HEK293 (cell line): ENCODE data around the gene THAP11.

ENCODE experiments used
- CTCF ChIA-PET: fragments of 350-600 bp; formaldehyde crosslinking; extraction: SDS; loops from one replicate; lab custom pipeline; 2021; ENCODE audit warnings: antibody characterized with exemption; lab: Yijun Ruan, JAX
- POLR2A ChIA-PET: fragments of 300-600 bp; formaldehyde crosslinking; extraction: SDS; loops from one replicate; lab custom pipeline; 2020; ENCODE audit warnings: antibody characterized with exemption, inconsistent platforms; lab: Yijun Ruan, JAX
- H3K27ac ChIP-seq: fragments of 200-500 bp; sonication (Bioruptor generic); 2 replicates; pipeline ENCODE4 v1.5.1; 2014; ENCODE audit warnings: low read depth, low read length, control low read depth, inconsistent platforms; ENCODE audit errors: extremely low read depth
- H3K36me3 ChIP-seq, 2 experiments: fragments of 200-500 bp in 1 of 2; sonication (Bioruptor generic) in 1 of 2; 1 replicate in 1 of 2; 2 replicates in 1 of 2; pipeline ENCODE4 v1.5.1; 2014 to 2017; ENCODE audit warnings: inconsistent platforms in 2 of 2, low read length in 2 of 2; ENCODE audit not compliant: control insufficient read depth in 2 of 2, insufficient read depth in 1 of 2
- H3K4me1 ChIP-seq: fragments of 200-500 bp; sonication (Bioruptor generic); 2 replicates; pipeline ENCODE4 v1.5.1; 2014; ENCODE audit warnings: mild to moderate bottlenecking, low read length, inconsistent platforms; ENCODE audit not compliant: control insufficient read depth, insufficient read depth
- H3K4me3 ChIP-seq: 2 replicates; pipeline ENCODE4 v1.5.1; 2011; ENCODE audit warnings: low read depth, mild to moderate bottlenecking, control low read depth, low read length, moderate library complexity
- H3K9me3 ChIP-seq: fragments of 200-500 bp; sonication (Bioruptor generic); 2 replicates; pipeline ENCODE4 v1.5.1; 2014; ENCODE audit warnings: low read depth, low read length, inconsistent platforms; ENCODE audit not compliant: control insufficient read depth, insufficient read depth
- EGR2 ChIP-seq: fragments of 450-650 bp; formaldehyde crosslinking; IDR thresholded peaks from 2 replicates; pipeline ENCODE4 v1.5.1; 2016; ENCODE audit warnings: low read depth, missing biosample characterization, missing genetic modification characterization
- IKZF3 ChIP-seq: fragments of 450-650 bp; IDR thresholded peaks from 2 replicates; pipeline ENCODE4 v1.5.0; 2018; ENCODE audit warnings: missing biosample characterization, mild to moderate bottlenecking, missing genetic modification characterization, moderate library complexity
- MZF1 ChIP-seq: fragments of 450-650 bp; formaldehyde crosslinking; IDR thresholded peaks from 2 replicates; pipeline ENCODE4 v1.5.1; 2017; ENCODE audit warnings: missing biosample characterization, missing genetic modification characterization, borderline replicate concordance
- PRDM10 ChIP-seq: fragments of 450-650 bp; formaldehyde crosslinking; IDR thresholded peaks from 2 replicates; pipeline ENCODE4 v1.5.1; 2016; ENCODE audit warnings: missing biosample characterization, missing genetic modification characterization
- PRDM4 ChIP-seq: fragments of 450-650 bp; formaldehyde crosslinking; IDR thresholded peaks from 2 replicates; pipeline ENCODE4 v1.5.1; 2017; ENCODE audit warnings: missing biosample characterization, missing genetic modification characterization
- REST ChIP-seq: fragments of 450-650 bp; formaldehyde crosslinking; IDR thresholded peaks from 2 replicates; pipeline ENCODE4 v1.5.1; 2016; ENCODE audit warnings: missing biosample characterization, missing genetic modification characterization
- SALL2 ChIP-seq: fragments of 450-650 bp; formaldehyde crosslinking; IDR thresholded peaks from 2 replicates; pipeline ENCODE4 v1.5.0; 2017; ENCODE audit warnings: missing biosample characterization, mild to moderate bottlenecking, missing genetic modification characterization, borderline replicate concordance
- ZNF174 ChIP-seq: fragments of 450-650 bp; formaldehyde crosslinking; IDR thresholded peaks from 2 replicates; pipeline ENCODE4 v1.5.0; 2017; ENCODE audit warnings: missing biosample characterization, mild to moderate bottlenecking, missing genetic modification characterization
- ZNF18 ChIP-seq: fragments of 450-650 bp; formaldehyde crosslinking; IDR thresholded peaks from 2 replicates; pipeline ENCODE4 v1.5.1; 2016; ENCODE audit warnings: missing biosample characterization, missing genetic modification characterization
- ZNF274 ChIP-seq, 2 experiments: fragments of 200-500 bp in 1 of 2; fragments of 450-650 bp in 1 of 2; sonication (Bioruptor generic) in 1 of 2; formaldehyde crosslinking in 1 of 2; IDR thresholded peaks; 2 replicates each; pipeline versions ENCODE4 v1.5.1 to v1.6.1; 2014 to 2016; ENCODE audit warnings: borderline replicate concordance in 1 of 2, inconsistent platforms in 1 of 2, low read length in 1 of 2, missing biosample characterization in 1 of 2, missing genetic modification characterization in 1 of 2
- ZNF311 ChIP-seq: fragments of 450-650 bp; formaldehyde crosslinking; IDR thresholded peaks from 2 replicates; pipeline ENCODE4 v1.5.1; 2017; ENCODE audit warnings: missing biosample characterization, missing genetic modification characterization, borderline replicate concordance
- ZNF394 ChIP-seq: fragments of 450-650 bp; formaldehyde crosslinking; IDR thresholded peaks from 2 replicates; pipeline ENCODE4 v1.5.1; 2016; ENCODE audit warnings: missing biosample characterization, missing genetic modification characterization, mild to moderate bottlenecking, moderate library complexity, borderline replicate concordance
- ZNF423 ChIP-seq: fragments of 450-650 bp; formaldehyde crosslinking; IDR thresholded peaks from 2 replicates; pipeline ENCODE4 v1.5.1; 2016; ENCODE audit warnings: missing biosample characterization, missing genetic modification characterization
- ZNF48 ChIP-seq: fragments of 450-650 bp; formaldehyde crosslinking; IDR thresholded peaks from 2 replicates; pipeline ENCODE4 v1.5.1; 2016; ENCODE audit warnings: missing biosample characterization, missing genetic modification characterization
- ZNF510 ChIP-seq: fragments of 450-650 bp; formaldehyde crosslinking; IDR thresholded peaks from 2 replicates; pipeline ENCODE4 v1.5.1; 2018; ENCODE audit warnings: mild to moderate bottlenecking, missing genetic modification characterization, missing biosample characterization; ENCODE audit not compliant: insufficient replicate concordance
- ZNF513 ChIP-seq: fragments of 450-650 bp; IDR thresholded peaks from 2 replicates; pipeline ENCODE4 v1.5.1; 2018; ENCODE audit warnings: missing biosample characterization, missing genetic modification characterization
- ZNF529 ChIP-seq: fragments of 450-650 bp; formaldehyde crosslinking; IDR thresholded peaks from 2 replicates; pipeline ENCODE4 v1.5.1; 2017; ENCODE audit warnings: missing genetic modification characterization, missing biosample characterization; ENCODE audit not compliant: insufficient replicate concordance
- ZNF610 ChIP-seq: fragments of 450-650 bp; formaldehyde crosslinking; IDR thresholded peaks from 2 replicates; pipeline ENCODE4 v1.5.1; 2016; ENCODE audit warnings: missing biosample characterization, missing genetic modification characterization, borderline replicate concordance
- ZNF701 ChIP-seq: fragments of 450-650 bp; formaldehyde crosslinking; IDR thresholded peaks from 2 replicates; pipeline ENCODE4 v1.5.1; 2016; ENCODE audit warnings: missing biosample characterization, missing genetic modification characterization

The THAP11 gene

GRCh38 chr16:67885976-67886375 is 43.9 kb downstream of the THAP11 start:
- no peak for TF ChIP-seq ZNF423
- no peak for TF ChIP-seq IKZF3
- no peak for TF ChIP-seq MZF1 (tag by site-specific recombination)
- no peak for TF ChIP-seq ZNF701 (tag by site-specific recombination)
- no peak for TF ChIP-seq ZNF610 (tag by site-specific recombination)
- no peak for TF ChIP-seq ZNF510
- no peak for TF ChIP-seq ZNF274 (IDR thresholded peaks at IDR 0.05; ENCODE audit: low read length)
- TF ChIP-seq ZNF274 (tag by site-specific recombination; IDR thresholded peaks at IDR 0.05; ENCODE audit: borderline replicate concordance): no peak
- no peak for TF ChIP-seq PRDM10 (tag by site-specific recombination)
- TF ChIP-seq ZNF311: no peak
- TF ChIP-seq ZNF394 (tag by site-specific recombination): no peak
- TF ChIP-seq SALL2 (tag by site-specific recombination): no peak
- no peak for TF ChIP-seq ZNF529 (tag by site-specific recombination)
- TF ChIP-seq ZNF18 (tag by site-specific recombination): no peak
- no peak for TF ChIP-seq ZNF48
- no peak for TF ChIP-seq EGR2 (tag by site-specific recombination)
- no peak for TF ChIP-seq ZNF174
- Histone ChIP-seq H3K9me3 (no peaks in the 10 kb centered on the region), H3K27ac (no peak overlapping the region), H3K4me1 (peaks cover 3% of the 10 kb centered on the region; the same call in 1 of the 2 replicates), H3K36me3 (peaks cover 0 to 47% of the 10 kb centered on the region in 2 experiments; a peak in 1 of 3 replicates), H3K4me3 (no peak overlapping the region)
- POLR2A ChIA-PET: interaction anchor here (0.6 to 1.4 kb wide), 4 partner anchors 13 to 642 kb away, joined by 3 to 4 read pairs (median 4); no protein-coding TSS in a partner anchor
- CTCF ChIA-PET: interaction anchor here (0.6 to 1.4 kb wide), 7 partner anchors 11 to 70 kb away, joined by 3 to 5 read pairs (median 3); no protein-coding TSS in a partner anchor

- ChIA-PET POLR2A (interaction anchor here (1.2 to 1.4 kb wide), 3 partner anchors 12 to 49 kb away, joined by 3 to 4 read pairs (median 3); no protein-coding TSS in a partner anchor), CTCF (interaction anchor here (0.6 to 1.4 kb wide), 5 partner anchors 11 to 71 kb away, joined by 3 to 5 read pairs (median 3); no protein-coding TSS in a partner anchor)
- H3K27ac ChIP-seq: no peak overlapping the region
- TF ChIP-seq PRDM4 (tag by site-specific recombination): peak; percentile 96
- TF ChIP-seq ZNF513: peak; percentile 72
- no peak for TF ChIP-seq REST (tag by site-specific recombination)
- H3K9me3 ChIP-seq: no peaks in the 10 kb centered on the region
- no peak overlapping the region for H3K4me3 ChIP-seq
- peaks cover 3% of the 10 kb centered on the region; the same call in 1 of the 2 replicates for H3K4me1 ChIP-seq
- peaks cover 0 to 42% of the 10 kb centered on the region in 2 experiments; a peak in 1 of 3 replicates for H3K36me3 ChIP-seq
Observed at GRCh38 chr16:67886387-67886786, 44.3 kb downstream of the THAP11 start.
